BE2C (cell line): ENCODE measurements around the gene RNF7.

Experiments used
- DNase-seq: peaks from one replicate; pipeline ENCODE4 v3.0.0-alpha.2; 2020
- H3K27me3 ChIP-seq: fragments of 250-450 bp; sonication (Bioruptor Pico); 2 replicates; pipeline ENCODE4 v1.5.1; 2020; ENCODE audit warnings: mild to moderate bottlenecking
- H3K36me3 ChIP-seq: fragments of 250-450 bp; sonication (Bioruptor Pico); 2 replicates; pipeline ENCODE4 v1.5.1; 2020; ENCODE audit warnings: mild to moderate bottlenecking
- H3K4me1 ChIP-seq: fragments of 250-450 bp; sonication (Bioruptor Pico); 2 replicates; pipeline ENCODE4 v1.5.1; 2020
- H3K4me3 ChIP-seq: 2 replicates; pipeline ENCODE4 v1.5.1; 2011; ENCODE audit warnings: low read depth, low read length
- H3K9me3 ChIP-seq: fragments of 250-450 bp; sonication (Bioruptor Pico); 2 replicates; pipeline ENCODE4 v1.5.1; 2020
- CTCF ChIP-seq: IDR thresholded peaks from 2 replicates; pipeline ENCODE4 v1.5.1; 2012; ENCODE audit warnings: mild to moderate bottlenecking, low read depth, low read length

RNF7 gene

GRCh38 chr3:141767066-141767465 lies 29.0 kb downstream of the RNF7 start:
- Histone ChIP-seq H3K9me3 (no peaks in the 10 kb centered on the region), H3K36me3 (no peaks in the 10 kb centered on the region), H3K4me1 (peaks cover 17% of the 10 kb centered on the region), H3K27me3 (no peaks in the 10 kb centered on the region), H3K4me3 (no peak overlapping the region)
- no peak for TF ChIP-seq CTCF
- DNase-seq = no peak

GRCh38 chr3:141769221-141769894 lies 31.3 kb downstream of the RNF7 start:
- H3K36me3 ChIP-seq = no peaks in the 10 kb centered on the region
- no peaks in the 10 kb centered on the region for H3K27me3 ChIP-seq
- H3K4me1 ChIP-seq = peaks cover 17% of the 10 kb centered on the region
- no peaks in the 10 kb centered on the region for H3K9me3 ChIP-seq
- peak; percentile 85 for DNase-seq
- no peak for TF ChIP-seq CTCF
- H3K4me3 ChIP-seq = no peak overlapping the region

DNA sequence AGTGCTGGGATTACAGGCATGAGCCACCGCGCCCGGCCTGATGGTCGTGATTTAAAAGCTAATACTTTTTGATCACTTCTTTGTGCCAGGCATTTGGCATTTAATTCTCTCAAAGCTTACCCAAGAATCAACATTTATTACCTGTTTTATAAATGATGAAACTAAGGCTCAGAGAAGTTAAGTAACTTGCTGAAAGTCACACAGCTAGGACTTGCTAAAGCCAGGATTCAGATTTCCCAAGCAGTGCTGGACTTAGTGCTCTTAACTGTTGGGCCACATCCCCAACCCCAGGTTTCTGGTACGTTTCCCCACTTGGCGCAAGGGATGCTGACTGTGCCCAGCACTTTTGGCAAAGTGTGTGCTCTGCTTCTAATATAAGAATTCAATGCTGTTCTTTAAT lies 35.6 kb downstream of the RNF7 start:
- Histone ChIP-seq H3K4me3 (no peak overlapping the region), H3K4me1 (peaks cover 17% of the 10 kb centered on the region), H3K36me3 (no peaks in the 10 kb centered on the region), H3K9me3 (no peaks in the 10 kb centered on the region), H3K27me3 (no peaks in the 10 kb centered on the region)
- TF ChIP-seq CTCF = no peak
- DNase-seq = no peak

- Histone ChIP-seq H3K9me3 (no peaks in the 10 kb centered on the region), H3K4me1 (no peaks in the 10 kb centered on the region), H3K36me3 (no peaks in the 10 kb centered on the region), H3K27me3 (no peaks in the 10 kb centered on the region), H3K4me3 (no peak overlapping the region)
- TF ChIP-seq CTCF = no peak
- no peak for DNase-seq
Measured at GRCh38 chr3:141776376-141776775, 38.3 kb downstream of the RNF7 start.

DNA sequence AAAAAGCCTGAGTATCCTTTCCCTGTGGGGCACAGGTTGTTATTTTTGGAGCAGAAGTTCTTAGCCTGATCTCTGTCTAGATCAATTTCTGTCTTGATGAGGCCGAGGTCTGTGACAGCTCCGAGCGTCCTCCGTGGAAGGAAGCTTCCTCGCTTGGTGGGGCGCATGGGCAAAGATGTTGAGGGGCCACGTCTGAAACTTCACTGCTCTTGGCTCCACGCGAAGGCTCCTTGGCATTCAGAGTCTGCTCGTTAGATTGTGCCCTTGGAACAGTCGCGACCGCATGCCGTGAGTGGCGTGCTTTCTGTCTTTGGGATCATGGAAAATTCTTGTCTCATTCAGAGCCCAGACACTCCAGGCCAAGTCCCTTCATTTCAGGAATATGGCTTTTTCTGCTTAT lies 38.8 kb downstream of the RNF7 start:
- no peak for TF ChIP-seq CTCF
- Histone ChIP-seq H3K4me3 (no peak overlapping the region), H3K9me3 (no peaks in the 10 kb centered on the region), H3K4me1 (no peaks in the 10 kb centered on the region), H3K27me3 (no peaks in the 10 kb centered on the region), H3K36me3 (no peaks in the 10 kb centered on the region)
- no peak for DNase-seq

GRCh38 chr3:141777957-141778813 lies 40.1 kb downstream of the RNF7 start:
- Histone ChIP-seq H3K9me3 (no peaks in the 10 kb centered on the region), H3K27me3 (no peaks in the 10 kb centered on the region), H3K4me3 (no peak overlapping the region), H3K4me1 (no peaks in the 10 kb centered on the region), H3K36me3 (no peaks in the 10 kb centered on the region)
- DNase-seq = no peak
- TF ChIP-seq CTCF = no peak
